Stimulated activated naive CD8-positive, alpha-beta T cell treated with anti-CD3 and anti-CD28 coated beads, Interleukin-15, amount 100 ng/mL, for 72 hours (primary cell): Measurements from ENCODE around the gene P2RY10.
A peak's percentile ranks its signal among the peaks of the same experiment; 100 is the strongest.
"Not testable (repeated sequence)": the region's sequence is repeated elsewhere in the genome, so short reads cannot be mapped to it uniquely, and the experiment has no call there.

Experiments used
- ATAC-seq: fragments of 150-1000 bp; cut with Tn5 transposase; 2 replicates; pipeline ENCODE4 v1.10.0; 2021; ENCODE audit warnings: mild to moderate bottlenecking, moderate library complexity
- DNase-seq, 2 donors: peaks; one replicate each; pipeline ENCODE4 v3.0.0; 2021 to 2022
- H3K27ac Mint-ChIP-seq, 2 donors: one replicate each; pipeline ENCODE4 v1.8.0; 2022; ENCODE audit warnings: mild to moderate bottlenecking in 2 of 2, mixed read lengths in 2 of 2, moderate library complexity in 2 of 2
- H3K27me3 Mint-ChIP-seq: one replicate; pipeline ENCODE4 v1.8.0; 2022; ENCODE audit warnings: mixed read lengths
- H3K4me1 Mint-ChIP-seq: one replicate; pipeline ENCODE4 v1.8.0; 2022; ENCODE audit warnings: mild to moderate bottlenecking, mixed read lengths
- H3K4me3 Mint-ChIP-seq, 2 donors: one replicate each; pipeline ENCODE4 v1.8.0; 2022; ENCODE audit warnings: mild to moderate bottlenecking in 2 of 2, mixed read lengths in 2 of 2, moderate library complexity in 1 of 2
- H3K9me3 Mint-ChIP-seq, 2 donors: one replicate each; pipeline ENCODE4 v1.8.0; 2022; ENCODE audit warnings: mixed read lengths in 2 of 2

Gene P2RY10

DNA sequence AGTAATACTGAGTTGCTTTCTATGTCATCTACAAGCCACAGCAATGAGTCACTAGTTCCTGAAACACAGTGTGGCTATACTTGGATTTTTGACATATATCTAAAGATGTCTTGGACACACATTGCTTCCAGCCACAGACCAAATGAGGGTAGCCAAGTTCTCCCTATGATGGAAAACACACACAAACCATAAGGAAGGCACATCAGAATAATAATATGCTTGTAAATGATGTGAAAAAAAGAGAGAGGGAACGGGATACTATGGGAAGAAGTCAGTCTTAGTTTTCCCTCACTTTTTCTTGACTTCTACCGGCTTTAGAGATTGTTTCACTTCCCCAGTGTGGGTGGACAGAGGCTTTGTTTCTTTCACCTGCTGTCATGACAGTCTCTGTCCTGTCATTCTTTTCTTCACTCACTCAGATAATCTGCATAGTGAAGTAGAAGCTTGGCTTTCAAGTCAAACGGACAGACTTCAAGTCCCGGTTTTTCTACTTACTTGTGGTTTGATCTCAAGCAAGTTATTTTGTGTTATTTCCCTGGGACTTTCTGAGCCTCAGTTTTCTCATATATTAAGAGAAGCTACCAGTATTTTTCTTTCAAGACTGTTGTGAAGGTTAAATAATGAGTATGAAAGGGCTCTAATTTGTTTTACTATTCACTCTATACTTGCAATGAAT, 34.7 kb downstream of the P2RY10 start:
- peak overlapping the region; percentile 59 to 70 for H3K4me3 Mint-ChIP-seq
- ATAC-seq (peak; percentile 98), DNase-seq (peak in 1 of 2 donors; percentile 33)
- H3K4me1 Mint-ChIP-seq, result peaks cover 22% of the 10 kb centered on the region
- peak overlapping the region; percentile 85 to 96 for H3K27ac Mint-ChIP-seq
- H3K27me3 Mint-ChIP-seq, result no peaks in the 10 kb centered on the region
- H3K9me3 Mint-ChIP-seq, result peaks cover 4 to 13% of the 10 kb centered on the region in 2 donors

DNA sequence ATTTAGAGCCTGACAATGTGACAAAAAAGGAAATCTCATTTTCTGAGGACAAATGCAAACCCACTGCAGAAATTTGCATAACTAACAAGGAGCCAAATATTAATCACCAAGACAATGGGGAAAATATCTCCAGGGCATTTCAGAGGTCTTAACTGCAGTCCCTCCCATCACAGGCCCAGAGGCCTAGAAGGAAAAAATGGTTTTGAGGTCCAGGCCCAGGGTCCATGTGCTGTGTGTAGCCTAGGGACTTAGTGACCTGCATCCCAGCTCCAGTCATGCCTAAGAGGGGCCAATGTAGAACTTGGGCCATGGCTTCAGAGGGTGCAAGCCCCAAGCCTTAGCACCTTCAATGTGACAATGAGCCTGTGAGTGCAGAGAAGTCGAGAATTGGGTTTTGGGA, 44.2 kb downstream of the P2RY10 start:
- peaks cover 10% of the 10 kb centered on the region for H3K4me1 Mint-ChIP-seq
- ATAC-seq (no peak), DNase-seq (no peak)
- no peaks in the 10 kb centered on the region for H3K27me3 Mint-ChIP-seq
- H3K27ac Mint-ChIP-seq, result no peak overlapping the region
- H3K9me3 Mint-ChIP-seq, result peaks cover 20 to 34% of the 10 kb centered on the region in 2 donors
- no peak overlapping the region for H3K4me3 Mint-ChIP-seq

DNA sequence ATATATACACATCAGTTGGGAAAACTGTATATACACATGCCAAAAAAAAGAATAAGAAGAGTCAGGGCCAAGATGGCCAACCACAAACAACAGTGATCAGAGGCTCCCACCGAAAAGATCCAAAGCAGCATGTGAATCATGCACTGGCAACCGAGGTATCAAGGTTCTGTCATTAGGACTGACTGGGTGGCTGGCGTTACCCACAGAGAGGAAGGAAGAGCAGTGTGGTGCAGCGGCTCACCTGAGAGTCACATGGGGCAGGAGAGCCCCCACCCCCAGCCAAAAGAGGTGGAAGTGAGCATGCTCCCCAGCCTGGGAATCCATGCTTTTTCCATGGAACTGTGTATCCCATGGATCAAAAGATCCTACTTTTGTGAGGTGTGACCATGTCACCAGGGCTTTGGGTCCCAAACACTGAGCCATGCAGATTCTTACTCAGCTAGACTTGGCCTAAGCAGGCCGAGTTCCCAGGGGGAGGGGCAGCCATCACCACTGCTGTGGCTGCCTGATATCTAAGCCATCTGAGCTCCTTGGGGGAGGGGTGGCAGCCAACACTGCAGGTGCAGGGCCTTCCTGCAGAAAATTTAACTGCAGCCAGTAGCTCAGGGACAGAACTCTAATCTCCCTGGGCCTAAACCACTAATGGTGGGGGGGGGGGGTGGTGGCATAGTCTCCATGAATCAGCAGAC, 52.8 kb downstream of the P2RY10 start:
- ATAC-seq (peak; percentile 94), DNase-seq (peak; percentile 12 to 41)
- Mint-ChIP-seq H3K4me3 (no peak overlapping the region), H3K27me3 (no peaks in the 10 kb centered on the region), H3K4me1 (peaks cover 7% of the 10 kb centered on the region), H3K9me3 (peaks cover 0 to 8% of the 10 kb centered on the region in 2 donors), H3K27ac (no peak overlapping the region)

DNA sequence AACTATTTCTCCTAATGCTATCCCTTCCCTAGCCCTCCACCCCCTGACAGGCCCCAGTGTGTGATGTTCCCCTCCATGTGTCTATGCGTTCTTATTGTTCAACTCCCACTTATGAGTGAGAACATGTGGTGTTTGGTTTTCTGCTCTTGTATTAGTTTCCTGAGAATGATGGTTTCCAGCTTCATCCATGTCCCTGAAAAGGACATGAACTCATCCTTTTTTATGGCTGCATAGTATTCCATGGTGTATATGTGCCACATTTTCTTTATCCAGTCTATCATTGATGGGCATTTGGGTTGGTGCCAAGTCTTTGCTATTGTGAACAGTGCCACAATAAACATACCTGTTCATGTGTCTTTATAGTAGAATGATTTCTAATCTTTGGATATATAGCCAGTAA, 62.3 kb downstream of the P2RY10 start:
- H3K27me3 Mint-ChIP-seq, H3K4me1 Mint-ChIP-seq, H3K27ac Mint-ChIP-seq: not testable (repeated sequence)

More for the DNA sequence above, 62.3 kb downstream of the P2RY10 start:
- peaks cover 18 to 37% of the 10 kb centered on the region in 2 donors for H3K9me3 Mint-ChIP-seq
- ATAC-seq, H3K4me3 Mint-ChIP-seq, DNase-seq: not testable (repeated sequence)
